Peyer's patch (tissue), 4 donors: ENCODE results near the gene NCKAP5.

Experiments
- CTCF ChIP-seq, 6 experiments: fragments of 450-650 bp in 4 of 6; fragments of 200-600 bp in 2 of 6; sonication (generic) in 1 of 6; IDR thresholded peaks; one replicate each; pipeline ENCODE4 v1.5.1; 2017 to 2019; ENCODE audit warnings: antibody characterized with exemption in 6 of 6, mild to moderate bottlenecking in 3 of 6, moderate library complexity in 1 of 6
- POLR2A ChIP-seq, 2 donors: fragments of 450-650 bp; IDR thresholded peaks; one replicate each; pipeline ENCODE4 v1.5.1; 2017; ENCODE audit warnings: antibody characterized with exemption in 2 of 2, mild to moderate bottlenecking in 2 of 2, moderate library complexity in 2 of 2

GRCh38 chr2:132859590-132859989 is 708.7 kb downstream of the NCKAP5 start:
- TF ChIP-seq CTCF (IDR thresholded peaks at IDR 0.05) = no peak
- TF ChIP-seq POLR2A (IDR thresholded peaks at IDR 0.05) = no peak
